Liver (tissue), 9 donors: ENCODE measurements around the gene NDUFS6. TPM values are rescaled to one million over a fixed set of nuclear protein-coding genes. Genes with fewer than 3 reads are reported as not detected.

Experiments used
- DNase-seq: peaks from one replicate; pipeline ENCODE4 v3.0.0-alpha.2; 2017; ENCODE audit warnings: low spot score
- H3K27ac ChIP-seq, 2 donors: one replicate each; pipeline ENCODE4 v1.7.0; 2013; ENCODE audit warnings: inconsistent platforms in 2 of 2, low read length in 2 of 2, control low read depth in 1 of 2, low read depth in 1 of 2, mild to moderate bottlenecking in 1 of 2
- H3K27me3 ChIP-seq, 4 donors: one replicate each; pipeline versions ENCODE4 v1.6.1 to v1.7.0; 2013; ENCODE audit warnings: low read length in 3 of 4, inconsistent platforms in 1 of 4, mild to moderate bottlenecking in 1 of 4, moderate library complexity in 1 of 4; ENCODE audit not compliant: control insufficient read depth in 4 of 4, insufficient read depth in 4 of 4
- H3K36me3 ChIP-seq, 4 donors: one replicate each; pipeline versions ENCODE4 v1.6.1 to v1.7.0; 2013; ENCODE audit warnings: low read length in 3 of 4, mild to moderate bottlenecking in 3 of 4, low read depth in 1 of 4, moderate library complexity in 1 of 4; ENCODE audit not compliant: control insufficient read depth in 4 of 4, insufficient read depth in 3 of 4
- H3K4me1 ChIP-seq, 4 donors: one replicate each; pipeline versions ENCODE4 v1.6.1 to v1.7.0; 2013; ENCODE audit warnings: low read length in 3 of 4, mild to moderate bottlenecking in 3 of 4, moderate library complexity in 1 of 4; ENCODE audit not compliant: control insufficient read depth in 4 of 4, insufficient read depth in 4 of 4
- H3K4me3 ChIP-seq, 3 donors: one replicate each; pipeline versions ENCODE4 v1.6.1 to v1.7.0; 2013; ENCODE audit warnings: low read length in 3 of 3, control low read depth in 1 of 3, low read depth in 1 of 3, mild to moderate bottlenecking in 1 of 3
- H3K9ac ChIP-seq, 2 donors: one replicate each; pipeline ENCODE4 v1.7.0; 2013; ENCODE audit warnings: low read length in 2 of 2, mild to moderate bottlenecking in 2 of 2, moderate library complexity in 2 of 2, control low read depth in 1 of 2, low read depth in 1 of 2
- H3K9me3 ChIP-seq, 4 donors: one replicate each; pipeline versions ENCODE4 v1.6.1 to v1.7.0; 2013; ENCODE audit warnings: low read length in 3 of 4; ENCODE audit not compliant: control insufficient read depth in 4 of 4
- ATF3 ChIP-seq: IDR thresholded peaks from 2 replicates; pipeline ENCODE4 v1.6.1; 2016; ENCODE audit warnings: antibody characterized with exemption
- CTCF ChIP-seq: fragments of 150-350 bp; IDR thresholded peaks from 2 replicates; pipeline ENCODE4 v1.5.1; 2017; ENCODE audit warnings: improper control_type of control experiment, low read depth, low read length; ENCODE audit not compliant: missing input control
- EGR1 ChIP-seq, 2 donors: IDR thresholded peaks; 2 replicates each; pipeline ENCODE4 v1.6.1; 2016 to 2018; ENCODE audit warnings: antibody characterized with exemption in 2 of 2, low read depth in 2 of 2
- FOXA1 ChIP-seq: IDR thresholded peaks from 2 replicates; pipeline ENCODE4 v1.6.1; 2016; ENCODE audit warnings: antibody characterized with exemption
- GABPA ChIP-seq, 2 donors: IDR thresholded peaks in 1 of 2; conservative IDR thresholded peaks in 1 of 2; 2 replicates each; pipeline ENCODE4 v1.6.1; 2016; ENCODE audit warnings: antibody characterized with exemption in 2 of 2, mild to moderate bottlenecking in 1 of 2, moderate library complexity in 1 of 2
- HNF4A ChIP-seq, 2 donors: conservative IDR thresholded peaks; 2 replicates each; pipeline ENCODE4 v1.6.1; 2016; ENCODE audit warnings: antibody characterized with exemption in 2 of 2, mild to moderate bottlenecking in 2 of 2
- HNF4G ChIP-seq: IDR thresholded peaks from 2 replicates; pipeline ENCODE4 v1.6.1; 2016; ENCODE audit warnings: antibody characterized with exemption
- JUND ChIP-seq, 2 donors: IDR thresholded peaks; 2 replicates each; pipeline ENCODE4 v1.6.1; 2016; ENCODE audit warnings: antibody characterized with exemption in 2 of 2
- NR2F2 ChIP-seq: IDR thresholded peaks from 2 replicates; pipeline ENCODE4 v1.6.1; 2016; ENCODE audit warnings: antibody characterized with exemption
- RAD21 ChIP-seq, 2 donors: IDR thresholded peaks; 2 replicates each; pipeline ENCODE4 v1.6.1; 2016; ENCODE audit warnings: antibody characterized with exemption in 2 of 2, mild to moderate bottlenecking in 2 of 2
- RXRA ChIP-seq, 2 donors: IDR thresholded peaks; 2 replicates each; pipeline ENCODE4 v1.6.1; 2017 to 2018; ENCODE audit warnings: antibody characterized with exemption in 2 of 2, mild to moderate bottlenecking in 1 of 2
- SP1 ChIP-seq: IDR thresholded peaks from 2 replicates; pipeline ENCODE4 v1.6.1; 2018; ENCODE audit warnings: antibody characterized with exemption, mild to moderate bottlenecking
- TAF1 ChIP-seq: conservative IDR thresholded peaks from 2 replicates; pipeline ENCODE4 v1.6.1; 2016; ENCODE audit warnings: antibody characterized with exemption, mild to moderate bottlenecking
- YY1 ChIP-seq: IDR thresholded peaks from 2 replicates; pipeline ENCODE4 v1.6.1; 2016; ENCODE audit warnings: antibody characterized with exemption, mild to moderate bottlenecking
- ZBTB33 ChIP-seq: IDR thresholded peaks from 2 replicates; pipeline ENCODE4 v1.6.1; 2016; ENCODE audit warnings: antibody characterized with exemption
- WGBS: extraction: QIAGEN DNeasy Blood & Tissue Kit; methylation state at CpG from one replicate; pipeline ENCODE4 v1.1.7; 2013; 5-methylcytosine and 5-hydroxymethylcytosine counted together
- polyA plus RNA-seq, 2 donors: library from polyadenylated mRNA; stranded (reverse) in 1 of 2; unstranded in 1 of 2; fragments of 200-250 nt in 1 of 2; fragments of >200 nt in 1 of 2; fragmentation: Nextera tagmentation in 1 of 2; extraction: Ambion mirVana in 1 of 2; gene quantifications; one replicate each; pipeline versions ENCODE4 v1.2.1 to v1.2.3, GENCODE V29; 2013 to 2015
- total RNA-seq, 2 donors: library from RNA; depleted of rRNA; stranded (reverse); fragments of >200 nt; gene quantifications; one replicate each; pipeline ENCODE4 v1.2.3, GENCODE V29; 2014
- TF ChIP-seq, protein P1 (sequence below): IDR thresholded peaks from 2 replicates; pipeline ENCODE4 v1.6.1; 2016; ENCODE audit warnings: antibody characterized with exemption, mild to moderate bottlenecking
- TF ChIP-seq, protein P2 (sequence below): IDR thresholded peaks from 2 replicates; pipeline ENCODE4 v1.6.1; 2016; ENCODE audit warnings: antibody characterized with exemption
- donor health status: healthy.
- donor health status: healthy.
- donor health status: healthy.
- donor health status: healthy.
- donor health status: healthy.

NDUFS6 gene
- total and polyA plus RNA-seq, 4 donors, result 18.7 to 82.5 (median 47.3) TPM

DNA sequence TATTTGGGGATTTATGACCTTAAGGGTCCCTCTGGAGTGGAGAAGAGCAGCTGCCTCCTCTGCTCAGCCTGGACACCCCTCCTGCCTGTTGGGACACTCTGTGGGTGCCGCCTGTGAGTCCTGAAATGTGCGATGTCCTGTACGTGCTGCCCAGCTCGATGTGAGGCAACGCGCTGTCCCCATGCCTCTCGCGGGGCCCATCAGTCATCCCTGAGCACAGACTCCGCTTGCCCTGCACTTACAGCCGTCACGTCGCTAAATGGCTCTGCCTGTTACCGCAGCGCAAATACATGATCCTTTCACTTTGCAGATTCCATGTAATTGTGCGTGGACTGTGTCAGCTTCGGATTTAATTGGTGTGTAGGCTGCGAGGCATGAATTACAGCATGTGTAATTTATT is 54.4 kb downstream of the NDUFS6 start:
- Histone ChIP-seq H3K27me3 (peaks cover 0 to 7% (median 2%) of the 10 kb centered on the region in 4 donors), H3K9me3 (no peaks in the 10 kb centered on the region)
- TF ChIP-seq GABPA (IDR thresholded peaks at IDR 0.05 in 1 of 2, conservative IDR thresholded peaks at IDR 0.05 in 1 of 2) (no peak), RXRA (IDR thresholded peaks at IDR 0.05) (no peak), RAD21 (IDR thresholded peaks at IDR 0.05) (no peak), ZBTB33 (no peak), TAF1 (no peak), JUND (IDR thresholded peaks at IDR 0.05) (no peak), EGR1 (IDR thresholded peaks at IDR 0.05; ENCODE audit: low read depth in 2 of 2) (no peak), HNF4G (no peak), FOXA1 (no peak), ATF3 (no peak)
- TF ChIP-seq, protein P1, sequence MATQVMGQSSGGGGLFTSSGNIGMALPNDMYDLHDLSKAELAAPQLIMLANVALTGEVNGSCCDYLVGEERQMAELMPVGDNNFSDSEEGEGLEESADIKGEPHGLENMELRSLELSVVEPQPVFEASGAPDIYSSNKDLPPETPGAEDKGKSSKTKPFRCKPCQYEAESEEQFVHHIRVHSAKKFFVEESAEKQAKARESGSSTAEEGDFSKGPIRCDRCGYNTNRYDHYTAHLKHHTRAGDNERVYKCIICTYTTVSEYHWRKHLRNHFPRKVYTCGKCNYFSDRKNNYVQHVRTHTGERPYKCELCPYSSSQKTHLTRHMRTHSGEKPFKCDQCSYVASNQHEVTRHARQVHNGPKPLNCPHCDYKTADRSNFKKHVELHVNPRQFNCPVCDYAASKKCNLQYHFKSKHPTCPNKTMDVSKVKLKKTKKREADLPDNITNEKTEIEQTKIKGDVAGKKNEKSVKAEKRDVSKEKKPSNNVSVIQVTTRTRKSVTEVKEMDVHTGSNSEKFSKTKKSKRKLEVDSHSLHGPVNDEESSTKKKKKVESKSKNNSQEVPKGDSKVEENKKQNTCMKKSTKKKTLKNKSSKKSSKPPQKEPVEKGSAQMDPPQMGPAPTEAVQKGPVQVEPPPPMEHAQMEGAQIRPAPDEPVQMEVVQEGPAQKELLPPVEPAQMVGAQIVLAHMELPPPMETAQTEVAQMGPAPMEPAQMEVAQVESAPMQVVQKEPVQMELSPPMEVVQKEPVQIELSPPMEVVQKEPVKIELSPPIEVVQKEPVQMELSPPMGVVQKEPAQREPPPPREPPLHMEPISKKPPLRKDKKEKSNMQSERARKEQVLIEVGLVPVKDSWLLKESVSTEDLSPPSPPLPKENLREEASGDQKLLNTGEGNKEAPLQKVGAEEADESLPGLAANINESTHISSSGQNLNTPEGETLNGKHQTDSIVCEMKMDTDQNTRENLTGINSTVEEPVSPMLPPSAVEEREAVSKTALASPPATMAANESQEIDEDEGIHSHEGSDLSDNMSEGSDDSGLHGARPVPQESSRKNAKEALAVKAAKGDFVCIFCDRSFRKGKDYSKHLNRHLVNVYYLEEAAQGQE, result no peak
- TF ChIP-seq, protein P2, sequence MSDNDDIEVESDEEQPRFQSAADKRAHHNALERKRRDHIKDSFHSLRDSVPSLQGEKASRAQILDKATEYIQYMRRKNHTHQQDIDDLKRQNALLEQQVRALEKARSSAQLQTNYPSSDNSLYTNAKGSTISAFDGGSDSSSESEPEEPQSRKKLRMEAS, result no peak

GRCh38 chr5:1856596-1857255 is 55.5 kb downstream of the NDUFS6 start:
- Histone ChIP-seq H3K9ac (no peak overlapping the region), H3K4me1 (no peaks in the 10 kb centered on the region), H3K4me3 (no peak overlapping the region), H3K27ac (no peak overlapping the region), H3K36me3 (no peaks in the 10 kb centered on the region), H3K9me3 (no peaks in the 10 kb centered on the region), H3K27me3 (peaks cover 0 to 5% (median 2%) of the 10 kb centered on the region in 4 donors)
- WGBS, result 67% methylated on average over 49 of the region's 49 CpGs
- no peak for DNase-seq
- TF ChIP-seq RXRA (IDR thresholded peaks at IDR 0.05) (no peak), JUND (IDR thresholded peaks at IDR 0.05) (no peak), GABPA (IDR thresholded peaks at IDR 0.05 in 1 of 2, conservative IDR thresholded peaks at IDR 0.05 in 1 of 2) (no peak), HNF4A (conservative IDR thresholded peaks at IDR 0.05) (no peak), HNF4G (no peak), CTCF (no peak), YY1 (no peak), SP1 (no peak), FOXA1 (no peak), EGR1 (IDR thresholded peaks at IDR 0.05; ENCODE audit: low read depth in 2 of 2) (no peak), RAD21 (IDR thresholded peaks at IDR 0.05) (no peak), NR2F2 (no peak), ATF3 (no peak)
- TF ChIP-seq, protein P1, result no peak

More for the DNA sequence above, 54.4 kb downstream of the NDUFS6 start:
- no peak for DNase-seq
- H3K36me3 ChIP-seq, result no peaks in the 10 kb centered on the region
- WGBS, result 87% methylated on average over 17 of the region's 17 CpGs
- H3K27ac ChIP-seq, result no peak overlapping the region
- no peaks in the 10 kb centered on the region for H3K4me1 ChIP-seq
- H3K4me3 ChIP-seq, result no peak overlapping the region
- H3K9ac ChIP-seq, result no peak overlapping the region
